OCI-LY1 (cell line): Measurements from ENCODE around the gene SIRT7.
A peak's percentile ranks its signal among the peaks of the same experiment; 100 is the strongest.

Source experiments
- CTCF ChIP-seq: fragments of 200-600 bp; sonication (generic), shearing (Covaris generic); IDR thresholded peaks from 2 replicates; pipeline ENCODE4 v1.5.1; 2017; ENCODE audit warnings: mild to moderate bottlenecking, antibody characterized with exemption, low read length, moderate library complexity, mixed read lengths
- EZH2 ChIP-seq: fragments of 200-600 bp; sonication (generic), shearing (Covaris generic); IDR thresholded peaks from 2 replicates; pipeline ENCODE4 v1.8.0; 2017; ENCODE audit warnings: borderline replicate concordance, mixed run types, mild to moderate bottlenecking, antibody characterized with exemption, low read length, moderate library complexity, mixed read lengths

DNA sequence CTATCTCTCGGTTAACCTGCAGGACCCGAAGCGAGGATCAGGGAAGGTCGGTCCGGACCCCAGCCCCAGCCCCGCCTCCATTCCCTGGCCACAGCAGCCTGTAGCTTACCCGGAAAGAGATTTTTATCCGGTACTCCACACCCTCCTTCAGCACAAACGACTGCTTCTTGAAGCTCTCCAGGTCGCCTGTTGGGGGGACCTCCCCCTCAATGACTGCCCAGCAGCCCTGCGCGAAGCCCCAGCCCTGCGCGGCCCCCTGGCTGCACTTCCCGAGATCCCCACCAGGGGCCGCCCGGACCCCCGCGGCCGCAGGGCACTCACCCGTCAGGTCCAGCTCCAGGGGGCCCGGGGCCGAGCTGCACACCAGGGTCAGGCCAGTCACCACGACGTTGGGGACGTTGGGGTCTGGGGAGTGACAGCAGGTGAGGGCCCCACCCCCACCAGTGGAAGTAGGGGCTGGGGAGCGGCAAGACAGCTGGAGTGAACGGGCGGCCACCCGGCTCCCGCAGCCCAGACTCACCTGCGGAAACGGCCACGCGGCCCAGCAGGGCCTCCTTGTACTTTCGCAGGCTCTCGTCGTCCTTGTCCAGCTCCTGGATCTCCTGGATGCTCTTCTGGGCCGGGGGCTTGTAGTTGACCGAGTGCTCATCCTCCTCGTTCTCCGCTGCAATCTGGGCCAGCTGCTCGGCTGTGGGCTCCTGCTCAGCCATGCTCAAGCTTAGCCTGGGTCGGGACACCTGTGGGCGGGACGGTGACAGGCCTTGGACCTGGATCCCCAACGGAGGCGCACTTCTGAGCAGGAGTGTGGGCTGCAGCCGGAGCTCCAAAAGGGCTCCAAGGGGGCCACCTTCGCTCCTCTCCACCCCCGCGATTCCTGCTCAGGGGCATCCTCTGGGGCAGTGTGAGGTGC is 48.5 kb downstream of the SIRT7 start:
- peak; percentile 81 for TF ChIP-seq CTCF
- no peak for TF ChIP-seq EZH2
